ENCODE measurements around the gene AQP6.

Gene AQP6

GRCh38 chr12:50019524-50019923 is 46.8 kb downstream of the AQP6 start:
- H3K9ac ChIP-seq = no peak overlapping the region

GRCh38 chr12:50021031-50021430 is 48.3 kb downstream of the AQP6 start:
- Histone ChIP-seq H2AFZ (ENCODE audit: low read depth) (no peak overlapping the region), H3K4me3 (IDR thresholded peaks at IDR 0.05; ENCODE audit: insufficient read depth, low read depth, low read length) (no peak overlapping the region)

More at GRCh38 chr12:50019524-50019923, 46.8 kb downstream of the AQP6 start:
- peaks cover 22% of the 10 kb centered on the region; the same call in 1 of the 2 replicates for H3K36me3 ChIP-seq (ENCODE audit: insufficient read depth)
- H4K20me1 ChIP-seq (ENCODE audit: insufficient read depth) = peaks cover 3% of the 10 kb centered on the region; the same call in 1 of the 2 replicates
- peaks cover 96% of the 10 kb centered on the region for H3K79me2 ChIP-seq (ENCODE audit: insufficient read depth, low read depth)
- no peak overlapping the region for H3K4me2 ChIP-seq
- no peaks in the 10 kb centered on the region for H3K27me3 ChIP-seq (ENCODE audit: insufficient read depth, low read depth)
- H3K4me1 ChIP-seq (ENCODE audit: low read depth, poor library complexity, severe bottlenecking) = peaks cover 57% of the 10 kb centered on the region
- H2AFZ ChIP-seq (ENCODE audit: low read depth) = no peak overlapping the region
- no peak for TF ChIP-seq CTCF (conservative IDR thresholded peaks at IDR 0.05; ENCODE audit: low read depth, low read length)
- H3K4me3 ChIP-seq (IDR thresholded peaks at IDR 0.05; ENCODE audit: insufficient read depth, low read depth, low read length) = no peak overlapping the region
- H3K27ac ChIP-seq = no peak overlapping the region

GRCh38 chr12:50022903-50023302 is 50.2 kb downstream of the AQP6 start:
- Histone ChIP-seq H3K79me2 (ENCODE audit: insufficient read depth, low read depth) (peaks cover 74% of the 10 kb centered on the region), H2AFZ (ENCODE audit: low read depth) (no peak overlapping the region), H3K9ac (no peak overlapping the region)

More at GRCh38 chr12:50021031-50021430, 48.3 kb downstream of the AQP6 start:
- H3K36me3 ChIP-seq (ENCODE audit: insufficient read depth) = peaks cover 19% of the 10 kb centered on the region; the same call in 1 of the 2 replicates
- no peaks in the 10 kb centered on the region for H3K27me3 ChIP-seq (ENCODE audit: insufficient read depth, low read depth)
- TF ChIP-seq CTCF (conservative IDR thresholded peaks at IDR 0.05; ENCODE audit: low read depth, low read length) = no peak
- H3K27ac ChIP-seq = no peak overlapping the region
- peaks cover 93% of the 10 kb centered on the region for H3K79me2 ChIP-seq (ENCODE audit: insufficient read depth, low read depth)
- H3K9ac ChIP-seq = no peak overlapping the region
- peaks cover 50% of the 10 kb centered on the region for H3K4me1 ChIP-seq (ENCODE audit: low read depth, poor library complexity, severe bottlenecking)
- peaks cover 3% of the 10 kb centered on the region; the same call in 1 of the 2 replicates for H4K20me1 ChIP-seq (ENCODE audit: insufficient read depth)
- no peak overlapping the region for H3K4me2 ChIP-seq

GRCh38 chr12:50024227-50024626 is 51.5 kb downstream of the AQP6 start:
- Histone ChIP-seq H3K4me1 (ENCODE audit: low read depth, poor library complexity, severe bottlenecking) (peaks cover 33% of the 10 kb centered on the region), H3K79me2 (ENCODE audit: insufficient read depth, low read depth) (peaks cover 61% of the 10 kb centered on the region), H3K4me2 (peak overlapping the region; percentile 91), H3K36me3 (ENCODE audit: insufficient read depth) (peaks cover 6% of the 10 kb centered on the region; the same call in 1 of the 2 replicates), H4K20me1 (ENCODE audit: insufficient read depth) (no peaks in the 10 kb centered on the region), H3K4me3 (IDR thresholded peaks at IDR 0.05; ENCODE audit: insufficient read depth, low read depth, low read length) (no peak overlapping the region), H3K27ac (no peak overlapping the region), H3K27me3 (ENCODE audit: insufficient read depth, low read depth) (no peaks in the 10 kb centered on the region), H3K9ac (peak overlapping the region; percentile 84; the same call in 1 of the 2 replicates), H2AFZ (ENCODE audit: low read depth) (no peak overlapping the region)
- TF ChIP-seq CTCF (conservative IDR thresholded peaks at IDR 0.05; ENCODE audit: low read depth, low read length) = no peak

More at GRCh38 chr12:50022903-50023302, 50.2 kb downstream of the AQP6 start:
- H3K4me2 ChIP-seq = no peak overlapping the region; the same call in 1 of the 2 replicates
- H3K27ac ChIP-seq = no peak overlapping the region
- H4K20me1 ChIP-seq (ENCODE audit: insufficient read depth) = no peaks in the 10 kb centered on the region
- peaks cover 6% of the 10 kb centered on the region; the same call in 1 of the 2 replicates for H3K36me3 ChIP-seq (ENCODE audit: insufficient read depth)
- no peak for TF ChIP-seq CTCF (conservative IDR thresholded peaks at IDR 0.05; ENCODE audit: low read depth, low read length)
- no peak overlapping the region for H3K4me3 ChIP-seq (IDR thresholded peaks at IDR 0.05; ENCODE audit: insufficient read depth, low read depth, low read length)
- H3K27me3 ChIP-seq (ENCODE audit: insufficient read depth, low read depth) = no peaks in the 10 kb centered on the region
- H3K4me1 ChIP-seq (ENCODE audit: low read depth, poor library complexity, severe bottlenecking) = peaks cover 35% of the 10 kb centered on the region
